GM12878 (cell line): Measurements from ENCODE around the gene MYRF. TPM values are rescaled to one million over a fixed set of nuclear protein-coding genes. Genes with fewer than 3 reads are reported as not detected.

Experiments
- ATAC-seq: fragments of 200-7000 bp; cut with Tn5 transposase; 3 replicates; pipeline ENCODE4 v1.9.1; 2020; ENCODE audit warnings: mild to moderate bottlenecking, moderate library complexity
- BruUV-seq: library from RNA; stranded (reverse); fragments of 400-500 nt; replicated peaks from 2 replicates; lab custom pipeline; 2021; lab: Mats Ljungman, UMichigan
- CTCF ChIA-PET: fragments of 300-600 bp; sonication (Branson Sonifier 250); formaldehyde crosslinking; extraction: SDS; loops from one replicate; lab custom pipeline; 2021; ENCODE audit warnings: inconsistent platforms; lab: Yijun Ruan, JAX
- POLR2A ChIA-PET: fragments of 350-600 bp; formaldehyde crosslinking; extraction: SDS; loops from one replicate; lab custom pipeline; 2021; ENCODE audit warnings: inconsistent platforms; lab: Charles Lee
- RAD21 ChIA-PET: fragments of 300-600 bp; sonication (Branson Sonifier 250); formaldehyde crosslinking; loops from one replicate; lab custom pipeline; 2023; ENCODE audit warnings: antibody characterized with exemption; ENCODE audit not compliant: unreplicated experiment; lab: Charles Lee
- SMC1A ChIA-PET: fragments of 300-600 bp; sonication (Branson Sonifier 250); formaldehyde crosslinking; loops from one replicate; lab custom pipeline; 2023; ENCODE audit not compliant: unreplicated experiment, uncharacterized antibody; lab: Charles Lee
- DNase-seq: peaks from one replicate; pipeline ENCODE4 v3.0.0-alpha.2; 2011; ENCODE audit warnings: low read depth, low spot score
- FAIRE-seq: peaks from 3 replicates; lab custom pipeline; 2011; peaks lifted over from hg19 to GRCh38; lab: Jason Lieb, UNC
- H2AFZ ChIP-seq: 2 replicates; pipeline ENCODE4 v1.6.0; 2011; ENCODE audit warnings: low read depth, low read length, control low read depth; ENCODE audit not compliant: control insufficient read depth
- H3K27ac ChIP-seq: 2 replicates; pipeline ENCODE4 v1.5.1; 2011; ENCODE audit warnings: control low read depth; ENCODE audit not compliant: control insufficient read depth, insufficient read depth
- H3K27me3 ChIP-seq, 2 experiments: replicated peaks in 1 of 2; 2 replicates each; pipeline versions ENCODE4 v1.6.0 to v1.6.1; 2011; ENCODE audit warnings: low read length in 1 of 2; ENCODE audit not compliant: control insufficient read depth in 2 of 2, insufficient read depth in 2 of 2
- H3K36me3 ChIP-seq, 2 experiments: 2 replicates each; pipeline ENCODE4 v1.5.1; 2011; ENCODE audit warnings: low read length in 1 of 2; ENCODE audit not compliant: control insufficient read depth in 2 of 2, insufficient read depth in 2 of 2
- H3K4me1 ChIP-seq: 2 replicates; pipeline ENCODE4 v1.6.1; 2011; ENCODE audit warnings: mild to moderate bottlenecking, low read length, moderate library complexity, mixed read lengths; ENCODE audit not compliant: control insufficient read depth, insufficient read depth
- H3K4me2 ChIP-seq: 2 replicates; pipeline ENCODE4 v1.6.0; 2011; ENCODE audit warnings: control low read depth; ENCODE audit not compliant: control insufficient read depth, insufficient read depth
- H3K4me3 ChIP-seq: fragments of 200-600 bp; sonication (generic); 2 replicates; pipeline ENCODE4 v1.5.1; 2016
- H3K79me2 ChIP-seq: 2 replicates; pipeline ENCODE4 v1.6.0; 2011; ENCODE audit warnings: low read length; ENCODE audit not compliant: control insufficient read depth, insufficient read depth
- H3K9ac ChIP-seq: 2 replicates; pipeline ENCODE4 v1.8.0; 2011; ENCODE audit warnings: low read length, control low read depth, mixed read lengths; ENCODE audit not compliant: control insufficient read depth, insufficient read depth
- H3K9me3 ChIP-seq: replicated peaks from 3 replicates; pipeline ENCODE4 v1.5.1; 2011; ENCODE audit warnings: mild to moderate bottlenecking, low read length; ENCODE audit not compliant: control insufficient read depth, insufficient read depth
- H4K20me1 ChIP-seq: 2 replicates; pipeline ENCODE4 v1.6.0; 2011; ENCODE audit not compliant: control insufficient read depth, insufficient read depth
- BMI1 ChIP-seq: fragments of 450-650 bp; IDR thresholded peaks from 2 replicates; pipeline ENCODE4 v1.6.1; 2016; ENCODE audit warnings: mild to moderate bottlenecking, moderate library complexity, borderline replicate concordance
- CBX3 ChIP-seq: fragments of 200-600 bp; sonication (generic); IDR thresholded peaks from 2 replicates; pipeline ENCODE4 v1.6.1; 2016; ENCODE audit warnings: low read depth, borderline replicate concordance
- EP300 ChIP-seq, 2 experiments: fragments of 150-350 bp in 1 of 2; IDR thresholded peaks; 2 replicates each; pipeline ENCODE4 v1.6.1; 2011 to 2012; ENCODE audit warnings: low read depth in 2 of 2, low read length in 2 of 2, borderline replicate concordance in 1 of 2, improper control_type of control experiment in 1 of 2, inconsistent platforms in 1 of 2; ENCODE audit not compliant: control insufficient read depth in 1 of 2
- HDGF ChIP-seq: fragments of 450-650 bp; IDR thresholded peaks from 2 replicates; pipeline ENCODE4 v1.6.1; 2016; ENCODE audit warnings: antibody characterized with exemption
- MYB ChIP-seq: fragments of 150-350 bp; IDR thresholded peaks from 2 replicates; pipeline ENCODE4 v1.6.1; 2014; ENCODE audit warnings: mild to moderate bottlenecking, low read depth, low read length, borderline replicate concordance
- NFXL1 ChIP-seq: fragments of 450-650 bp; IDR thresholded peaks from 2 replicates; pipeline ENCODE4 v1.6.1; 2017; ENCODE audit warnings: antibody characterized with exemption, mild to moderate bottlenecking, borderline replicate concordance
- NKRF ChIP-seq: fragments of 450-650 bp; conservative IDR thresholded peaks from 2 replicates; pipeline ENCODE4 v1.6.1; 2017; ENCODE audit warnings: mild to moderate bottlenecking, moderate library complexity
- NR2F1 ChIP-seq: fragments of 450-650 bp; conservative IDR thresholded peaks from 2 replicates; pipeline ENCODE4 v1.6.1; 2017; ENCODE audit warnings: mild to moderate bottlenecking
- SP1 ChIP-seq: IDR thresholded peaks from one replicate; pipeline ENCODE4 v1.6.1; 2011; ENCODE audit warnings: low read depth, low read length
- SUZ12 ChIP-seq: fragments of 200-600 bp; sonication (generic); IDR thresholded peaks from one replicate; pipeline ENCODE4 v1.6.1; 2018; ENCODE audit warnings: antibody characterized with exemption, mild to moderate bottlenecking; ENCODE audit not compliant: unreplicated experiment
- WGBS: methylation state at CpG from one replicate; pipeline ENCODE4 v1.1.6; 2016; ENCODE audit warnings: low lambda C conversion rate; ENCODE audit not compliant: insufficient replicate concordance, insufficient coverage; ENCODE audit errors: missing lambda C conversion rate; 5-methylcytosine and 5-hydroxymethylcytosine counted together
- in situ Hi-C: fragments of 300-500 bp; cut with MboI; formaldehyde crosslinking; loops from 9 replicates; pipeline ENCODE4 v1.14.3; 2018; ENCODE audit warnings: mixed read lengths
- intact Hi-C: fragments of 100-400 bp; cut with micrococcal nuclease; formaldehyde crosslinking; loops from one replicate; pipeline ENCODE4 v1.14.2; 2022; ENCODE audit not compliant: unreplicated experiment
- polyA plus RNA-seq, 11 experiments: library from polyadenylated mRNA; depleted of rRNA in 4 of 11; unstranded in 6 of 11; stranded (reverse) in 5 of 11; fragments of >200 nt; fragmentation: Nextera tagmentation in 4 of 11; fragmentation: Illumina TruSeq in 1 of 11; extraction: Ambion mirVana in 4 of 11; extraction: Trizol in 1 of 11; gene quantifications; 1 replicate in 1 of 11; 2 replicates in 10 of 11; pipeline versions ENCODE4 v1.2.1 to v1.2.3, GENCODE V29; 2011 to 2016; ENCODE audit warnings: inconsistent platforms in 2 of 11, missing spikeins in 2 of 11, low read depth in 1 of 11
- total RNA-seq, 4 experiments: library from RNA; depleted of rRNA in 3 of 4; stranded (reverse); fragments of >200 nt in 3 of 4; fragmentation: Illumina TruSeq in 1 of 4; extraction: Trizol in 1 of 4; gene quantifications; 2 replicates each; pipeline versions ENCODE4 v1.2.1 to v1.2.3, GENCODE V29; 2013 to 2021
- TF ChIP-seq, protein P1 (sequence below): fragments of 450-650 bp; IDR thresholded peaks from 2 replicates; pipeline ENCODE4 v1.6.1; 2017; ENCODE audit warnings: antibody characterized with exemption, mild to moderate bottlenecking, moderate library complexity
- TF ChIP-seq, protein P2 (sequence below): fragments of 150-350 bp; IDR thresholded peaks from 2 replicates; pipeline ENCODE4 v1.6.1; 2014; ENCODE audit warnings: mild to moderate bottlenecking, low read depth, low read length
- TF ChIP-seq, protein P3 (sequence below): IDR thresholded peaks from 2 replicates; pipeline ENCODE4 v1.6.1; 2011; ENCODE audit warnings: borderline replicate concordance, low read depth, mild to moderate bottlenecking, moderate library complexity, low read length; ENCODE audit not compliant: insufficient read depth, poor library complexity, severe bottlenecking

Gene MYRF
- total and polyA plus RNA-seq, 10 of the 15 experiments (the other 5 are each of a cell fraction or from before 2014, with no cell fraction given) = 0.27 to 15.6 (median 0.89) TPM

DNA sequence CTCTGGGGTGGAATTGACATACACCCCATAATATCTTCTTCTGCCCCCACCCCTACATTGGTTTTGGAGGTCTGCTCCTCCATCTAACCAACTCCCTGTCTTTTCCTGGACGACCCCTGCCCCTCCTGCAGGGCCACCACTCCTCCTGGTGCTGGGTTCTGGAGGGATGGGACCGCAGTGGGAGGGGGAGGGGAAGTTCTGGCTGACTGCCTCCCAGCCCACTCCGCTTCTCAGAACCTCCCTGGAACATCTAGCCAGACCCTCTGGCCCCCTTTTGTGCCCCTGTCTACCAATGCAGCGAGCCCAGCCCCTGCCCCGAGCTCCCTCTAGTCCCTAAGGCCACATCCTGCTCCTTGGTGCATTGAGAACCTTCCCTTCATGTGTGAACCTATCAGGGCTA, 1.2 kb downstream of the MYRF start:
- ATAC-seq = no peak
- intact Hi-C loops (no loop called here), in situ Hi-C loops (no loop called here)
- Histone ChIP-seq H3K4me2 (no peak overlapping the region), H3K27ac (no peak overlapping the region), H3K4me3 (no peak overlapping the region), H3K27me3 (peaks cover 0 to 4% of the 10 kb centered on the region in 2 experiments; a peak in 1 of 4 replicates), H3K9me3 (no peaks in the 10 kb centered on the region), H4K20me1 (no peaks in the 10 kb centered on the region), H3K4me1 (peaks cover 8% of the 10 kb centered on the region), H3K36me3 (no peaks in the 10 kb centered on the region), H3K9ac (no peak overlapping the region), H2AFZ (no peak overlapping the region), H3K79me2 (no peaks in the 10 kb centered on the region)
- no peak for FAIRE-seq
- ChIA-PET POLR2A (interaction anchor here (0.8 to 8.0 kb wide), 5 partner anchors 12 to 212 kb away, joined by 3 to 60 read pairs (median 5); partner anchors contain the start of genes FADS2, FEN1 and TMEM258), RAD21 (interaction anchor here (0.9 to 1.3 kb wide), 6 partner anchors 22 to 44 kb away, joined by 3 to 7 read pairs (median 4); no protein-coding TSS in a partner anchor), CTCF (interaction anchor here (0.6 to 4.6 kb wide), 10 partner anchors 10 to 328 kb away, joined by 3 to 35 read pairs (median 4); partner anchors contain the start of genes FEN1 and TMEM258), SMC1A (interaction anchor here (0.8 to 3.6 kb wide), 6 partner anchors 22 to 43 kb away, joined by 3 to 15 read pairs (median 5); partner anchors contain the start of gene FEN1)
- no peak for DNase-seq
- 49% methylated on average over 5 of the region's 5 CpGs for WGBS
- BruUV-seq = no TSS peak
- TF ChIP-seq, protein P1, sequence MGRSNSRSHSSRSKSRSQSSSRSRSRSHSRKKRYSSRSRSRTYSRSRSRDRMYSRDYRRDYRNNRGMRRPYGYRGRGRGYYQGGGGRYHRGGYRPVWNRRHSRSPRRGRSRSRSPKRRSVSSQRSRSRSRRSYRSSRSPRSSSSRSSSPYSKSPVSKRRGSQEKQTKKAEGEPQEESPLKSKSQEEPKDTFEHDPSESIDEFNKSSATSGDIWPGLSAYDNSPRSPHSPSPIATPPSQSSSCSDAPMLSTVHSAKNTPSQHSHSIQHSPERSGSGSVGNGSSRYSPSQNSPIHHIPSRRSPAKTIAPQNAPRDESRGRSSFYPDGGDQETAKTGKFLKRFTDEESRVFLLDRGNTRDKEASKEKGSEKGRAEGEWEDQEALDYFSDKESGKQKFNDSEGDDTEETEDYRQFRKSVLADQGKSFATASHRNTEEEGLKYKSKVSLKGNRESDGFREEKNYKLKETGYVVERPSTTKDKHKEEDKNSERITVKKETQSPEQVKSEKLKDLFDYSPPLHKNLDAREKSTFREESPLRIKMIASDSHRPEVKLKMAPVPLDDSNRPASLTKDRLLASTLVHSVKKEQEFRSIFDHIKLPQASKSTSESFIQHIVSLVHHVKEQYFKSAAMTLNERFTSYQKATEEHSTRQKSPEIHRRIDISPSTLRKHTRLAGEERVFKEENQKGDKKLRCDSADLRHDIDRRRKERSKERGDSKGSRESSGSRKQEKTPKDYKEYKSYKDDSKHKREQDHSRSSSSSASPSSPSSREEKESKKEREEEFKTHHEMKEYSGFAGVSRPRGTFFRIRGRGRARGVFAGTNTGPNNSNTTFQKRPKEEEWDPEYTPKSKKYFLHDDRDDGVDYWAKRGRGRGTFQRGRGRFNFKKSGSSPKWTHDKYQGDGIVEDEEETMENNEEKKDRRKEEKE = no peak
- no peak for TF ChIP-seq SP1
- TF ChIP-seq NFXL1 = no peak
- no peak for TF ChIP-seq NR2F1
- TF ChIP-seq, protein P2, sequence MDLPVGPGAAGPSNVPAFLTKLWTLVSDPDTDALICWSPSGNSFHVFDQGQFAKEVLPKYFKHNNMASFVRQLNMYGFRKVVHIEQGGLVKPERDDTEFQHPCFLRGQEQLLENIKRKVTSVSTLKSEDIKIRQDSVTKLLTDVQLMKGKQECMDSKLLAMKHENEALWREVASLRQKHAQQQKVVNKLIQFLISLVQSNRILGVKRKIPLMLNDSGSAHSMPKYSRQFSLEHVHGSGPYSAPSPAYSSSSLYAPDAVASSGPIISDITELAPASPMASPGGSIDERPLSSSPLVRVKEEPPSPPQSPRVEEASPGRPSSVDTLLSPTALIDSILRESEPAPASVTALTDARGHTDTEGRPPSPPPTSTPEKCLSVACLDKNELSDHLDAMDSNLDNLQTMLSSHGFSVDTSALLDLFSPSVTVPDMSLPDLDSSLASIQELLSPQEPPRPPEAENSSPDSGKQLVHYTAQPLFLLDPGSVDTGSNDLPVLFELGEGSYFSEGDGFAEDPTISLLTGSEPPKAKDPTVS = no peak
- TF ChIP-seq, protein P3, sequence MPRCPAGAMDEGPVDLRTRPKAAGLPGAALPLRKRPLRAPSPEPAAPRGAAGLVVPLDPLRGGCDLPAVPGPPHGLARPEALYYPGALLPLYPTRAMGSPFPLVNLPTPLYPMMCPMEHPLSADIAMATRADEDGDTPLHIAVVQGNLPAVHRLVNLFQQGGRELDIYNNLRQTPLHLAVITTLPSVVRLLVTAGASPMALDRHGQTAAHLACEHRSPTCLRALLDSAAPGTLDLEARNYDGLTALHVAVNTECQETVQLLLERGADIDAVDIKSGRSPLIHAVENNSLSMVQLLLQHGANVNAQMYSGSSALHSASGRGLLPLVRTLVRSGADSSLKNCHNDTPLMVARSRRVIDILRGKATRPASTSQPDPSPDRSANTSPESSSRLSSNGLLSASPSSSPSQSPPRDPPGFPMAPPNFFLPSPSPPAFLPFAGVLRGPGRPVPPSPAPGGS = no peak
- TF ChIP-seq BMI1 = no peak
- no peak for TF ChIP-seq HDGF
- TF ChIP-seq MYB = no peak
- no peak for TF ChIP-seq SUZ12
- no peak for TF ChIP-seq CBX3
- TF ChIP-seq NKRF = no peak
- no peak for TF ChIP-seq EP300 (IDR thresholded peaks at IDR 0.05; ENCODE audit: borderline replicate concordance in 1 of 2, control insufficient read depth in 1 of 2, low read depth in 2 of 2, low read length in 2 of 2)
